Smooth muscle cell of bladder (primary cell): ENCODE data around the gene PRDX5. TPM values are rescaled to one million over a fixed set of nuclear protein-coding genes. Genes with fewer than 3 reads are reported as not detected.

Source experiments
- total RNA-seq: library from RNA; depleted of rRNA; stranded (reverse); fragments of >200 nt; gene quantifications from 2 replicates; pipeline ENCODE4 v1.2.3, GENCODE V29; 2014

PRDX5 gene
- total RNA-seq = 402 and 434 TPM in 2 replicates

DNA sequence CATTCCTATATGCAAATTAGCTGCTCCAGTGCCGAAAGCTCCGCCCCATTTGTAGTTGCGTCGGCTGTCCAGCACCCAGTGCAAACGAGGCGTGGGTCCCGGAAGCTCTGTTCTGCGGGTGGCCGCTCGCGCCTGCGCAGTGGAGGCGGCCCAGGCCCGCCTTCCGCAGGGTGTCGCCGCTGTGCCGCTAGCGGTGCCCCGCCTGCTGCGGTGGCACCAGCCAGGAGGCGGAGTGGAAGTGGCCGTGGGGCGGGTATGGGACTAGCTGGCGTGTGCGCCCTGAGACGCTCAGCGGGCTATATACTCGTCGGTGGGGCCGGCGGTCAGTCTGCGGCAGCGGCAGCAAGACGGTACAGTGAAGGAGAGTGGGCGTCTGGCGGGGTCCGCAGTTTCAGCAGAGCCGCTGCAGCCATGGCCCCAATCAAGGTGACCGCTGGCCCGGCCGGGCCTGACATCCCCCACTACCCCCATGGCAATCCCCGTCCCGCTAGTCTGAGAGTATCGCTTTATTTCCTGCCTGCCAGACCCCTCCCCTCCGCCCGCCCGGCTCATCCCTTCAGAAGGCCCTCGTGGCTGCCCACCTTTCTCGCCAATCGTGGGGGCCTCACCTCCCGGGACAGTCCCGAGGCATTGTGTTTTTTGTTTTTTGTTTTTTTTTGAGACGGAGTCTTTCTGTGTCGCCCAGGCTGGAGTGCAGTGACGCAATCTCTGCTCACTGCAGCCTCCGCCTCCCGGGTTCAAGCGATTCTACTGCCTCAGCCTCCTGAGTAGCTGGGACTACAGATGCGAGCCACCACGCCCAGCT lies at the start of gene PRDX5:
Gene PRDX5 (plus strand): TSS at position 161 of the 805 bp plus-strand sequence. CDS start 95 bp downstream, at position 256.

GRCh38 chr11:64284048-64284961 lies 33.6 kb upstream of the PRDX5 start, which contains the start of gene BAD:
BAD (minus strand) TSS chr11:64284665; CDS start chr11:64284368, 297 bp downstream.

GRCh38 chr11:64284962-64285884 lies 32.7 kb upstream of the PRDX5 start, which contains the start of gene GPR137:
GPR137 (plus strand) TSS chr11:64285848; CDS start chr11:64286525, 677 bp downstream.

DNA sequence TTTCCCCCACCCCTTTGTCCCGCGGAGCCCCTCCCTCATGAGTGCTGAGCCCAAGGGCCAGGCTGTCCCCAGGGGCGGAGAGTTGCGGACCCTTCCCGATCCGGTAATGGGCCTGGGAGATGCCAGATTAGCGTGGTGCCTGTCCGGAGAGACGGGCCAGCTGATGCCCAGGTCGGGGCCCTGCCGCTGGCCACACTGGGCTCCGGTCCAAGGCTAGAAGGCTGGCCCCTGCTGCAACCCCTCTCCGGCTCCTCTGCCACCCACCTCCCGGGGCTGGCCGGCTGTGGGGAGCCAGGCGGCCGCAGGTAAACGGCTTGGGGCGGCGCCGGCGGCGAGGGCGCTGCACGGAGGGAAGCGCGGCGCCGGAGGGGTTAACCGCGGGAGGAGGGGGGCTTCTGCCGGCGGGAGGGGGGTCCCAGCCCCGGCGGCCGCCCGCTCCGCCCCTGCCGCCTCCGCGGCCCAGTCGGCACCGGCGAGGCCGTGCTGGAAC lies 26.6 kb upstream of the PRDX5 start, which contains the start of gene KCNK4:
Gene KCNK4 (plus strand): TSS at position 41 of the 490 bp plus-strand sequence. CDS start 1,717 bp downstream, outside the sequence.

DNA sequence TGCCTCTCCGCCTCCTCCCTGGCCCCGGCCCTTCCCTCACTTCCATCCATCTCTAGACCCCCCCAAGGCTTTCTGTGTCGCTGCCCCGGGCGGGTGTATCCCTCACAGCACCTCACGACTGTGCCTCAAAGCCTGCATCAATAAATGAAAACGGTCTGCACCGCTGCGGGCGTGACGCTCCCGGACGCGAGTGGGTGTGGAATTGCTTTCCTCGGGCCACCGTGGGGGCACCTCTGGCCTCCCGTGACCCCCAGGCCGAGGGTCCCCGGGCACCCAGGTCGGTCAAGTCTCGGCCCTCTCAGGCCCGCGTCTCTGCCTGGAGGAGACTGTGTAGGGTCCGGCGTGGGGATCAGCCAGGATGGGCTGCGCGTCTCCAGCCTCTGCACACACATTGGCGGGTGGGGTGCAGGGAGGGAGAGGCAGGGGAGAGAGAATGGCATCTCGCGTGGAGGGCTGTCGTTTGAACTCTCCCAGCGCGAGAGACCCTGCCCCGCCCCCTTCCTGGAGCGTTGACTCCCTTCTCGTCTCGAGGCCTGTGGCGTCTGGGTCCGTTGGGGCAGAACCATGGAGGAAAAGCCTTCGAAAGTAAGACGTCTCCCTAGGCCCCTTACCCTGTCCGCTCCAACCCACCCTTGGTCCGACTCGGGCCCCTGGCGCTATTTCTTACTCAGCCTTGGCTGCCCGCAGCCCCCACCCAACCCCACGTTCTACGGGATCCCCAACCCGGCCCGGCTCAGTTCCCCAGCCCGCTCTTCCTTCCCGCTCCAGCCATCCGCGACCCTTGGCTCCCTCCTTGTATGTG lies 17.9 kb upstream of the PRDX5 start, which contains the start of gene CATSPERZ:
Gene CATSPERZ (plus strand): TSS at position 512 of the 802 bp plus-strand sequence. CDS start 53 bp downstream, at position 565.

GRCh38 chr11:64305075-64305690 lies 12.7 kb upstream of the PRDX5 start, which contains the start of gene ESRRA:
ESRRA (plus strand) TSS chr11:64305524; CDS start chr11:64307180, 1,656 bp downstream.

GRCh38 chr11:64317325-64317960 lies 478 bp upstream of the PRDX5 start, which contains the start of gene TRMT112:
TRMT112 (minus strand) TSS chr11:64317559; CDS start chr11:64317526, 33 bp downstream.

GRCh38 chr11:64339754-64340408 lies 22.0 kb downstream of the PRDX5 start, which contains the start of gene CCDC88B:
CCDC88B (plus strand) TSS chr11:64340204; CDS start chr11:64340267, 63 bp downstream.

GRCh38 chr11:64358907-64359711 lies 41.2 kb downstream of the PRDX5 start, which contains the start of gene RPS6KA4:
RPS6KA4 (plus strand) TSS chr11:64359162; CDS start chr11:64359236, 74 bp downstream.

Other genes with a start within 250 kb of the PRDX5 start
- gene MACROD1, start 152.0 kb upstream of the PRDX5 start, total RNA-seq = 15.9 and 17.7 TPM in 2 replicates
- gene STIP1, start 131.9 kb upstream of the PRDX5 start, total RNA-seq = 91.6 and 122 TPM in 2 replicates
- 1.4 and 2.0 TPM in 2 replicates for gene FERMT3, start 111.4 kb upstream of the PRDX5 start, total RNA-seq
- 40.5 and 40.7 TPM in 2 replicates for gene TRPT1, start 91.9 kb upstream of the PRDX5 start, total RNA-seq
- 48.2 and 52.0 TPM in 2 replicates for gene NUDT22, start 91.8 kb upstream of the PRDX5 start, total RNA-seq
- gene DNAJC4, start 87.6 kb upstream of the PRDX5 start, total RNA-seq = 8.2 and 13.0 TPM in 2 replicates
- gene VEGFB, start 83.5 kb upstream of the PRDX5 start, total RNA-seq = 13.1 and 24.4 TPM in 2 replicates
- gene FKBP2, start 77.0 kb upstream of the PRDX5 start, total RNA-seq = 97.4 and 139 TPM in 2 replicates
- gene PPP1R14B, start 71.2 kb upstream of the PRDX5 start, total RNA-seq = 115 and 130 TPM in 2 replicates
- gene PLCB3, start 66.6 kb upstream of the PRDX5 start, total RNA-seq = 23.8 and 31.5 TPM in 2 replicates
- 53.1 and 58.2 TPM in 2 replicates for gene BAD, start 33.5 kb upstream of the PRDX5 start, total RNA-seq
- gene GPR137, start 32.3 kb upstream of the PRDX5 start, total RNA-seq = 6.7 and 8.5 TPM in 2 replicates
- gene KCNK4, start 26.8 kb upstream of the PRDX5 start, total RNA-seq = not detected in 2 replicates
- gene CATSPERZ, start 17.8 kb upstream of the PRDX5 start, total RNA-seq = not detected in 2 replicates
- 22.3 and 26.5 TPM in 2 replicates for gene ESRRA, start 12.6 kb upstream of the PRDX5 start, total RNA-seq
- 240 and 298 TPM in 2 replicates for gene TRMT112, start 562 bp upstream of the PRDX5 start, total RNA-seq
- 1.6 and 1.7 TPM in 2 replicates for gene CCDC88B, start 22.1 kb downstream of the PRDX5 start, total RNA-seq
- gene RPS6KA4, start 41.0 kb downstream of the PRDX5 start, total RNA-seq = 24.7 and 28.3 TPM in 2 replicates
- gene SLC22A11, start 237.8 kb downstream of the PRDX5 start, total RNA-seq = not detected in 2 replicates